NOMO-1 treated with DMSO at 0.1 percent for 48 hours (cell line): ENCODE data around the gene DHX38.

Experiments
- DNase-seq: peaks from one replicate; lab custom pipeline; 2025; ENCODE audit not compliant: unreplicated experiment; lab: John Stamatoyannopoulos, UW

DHX38 gene

DNA sequence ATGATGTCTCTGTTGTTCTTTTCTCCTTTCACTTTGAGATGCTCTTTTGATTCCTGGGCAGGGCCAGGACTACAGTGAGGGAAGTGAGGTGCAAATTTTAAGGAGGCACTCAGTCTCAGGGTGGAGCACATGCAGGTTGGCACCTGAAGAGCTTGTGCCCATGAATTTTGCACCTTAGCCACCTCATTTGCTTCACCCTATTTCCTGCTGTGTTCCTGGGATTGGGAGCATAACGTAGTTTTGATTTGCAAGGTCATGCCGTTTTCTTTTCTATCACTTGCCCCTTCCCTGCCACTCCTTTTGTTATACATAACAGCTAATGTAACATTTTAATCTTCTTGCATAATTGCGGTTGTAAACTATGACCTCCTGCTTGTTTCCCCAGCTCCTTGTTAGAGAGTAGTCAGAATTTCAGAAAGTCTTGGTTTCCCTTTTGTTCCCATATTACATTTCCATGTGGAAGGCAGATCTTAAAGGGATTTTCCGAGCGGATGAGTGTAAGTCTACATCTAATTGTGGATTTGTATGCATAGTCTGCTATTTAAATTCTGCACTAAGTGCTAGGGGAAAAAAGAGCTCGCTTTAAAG, 68.6 kb downstream of the DHX38 start:
- DNase-seq: no peak
